ENCODE measurements around the gene NDE1. TPM values are rescaled to one million over a fixed set of nuclear protein-coding genes. Genes with fewer than 3 reads are reported as not detected.
A peak's percentile ranks its signal among the peaks of the same experiment; 100 is the strongest.

NDE1 gene
- total and polyA plus RNA-seq, 8 donors = 37.1 to 71.7 (median 50.7) TPM

GRCh38 chr16:15770512-15770911 is 120.5 kb downstream of the NDE1 start:
- H3K4me1 ChIP-seq = no peaks in the 10 kb centered on the region
- DNase-seq (no peak), ATAC-seq (no peak)
- H3K9me3 ChIP-seq = no peaks in the 10 kb centered on the region
- no peak for TF ChIP-seq CTCF (IDR thresholded peaks at IDR 0.05)
- no peaks in the 10 kb centered on the region for H3K36me3 ChIP-seq
- H3K27me3 ChIP-seq = no peaks in the 10 kb centered on the region
- intact Hi-C loops (cut with DNase I) = no loop called here
- H3K4me3 ChIP-seq = no peak overlapping the region
- H3K27ac ChIP-seq = no peak overlapping the region

GRCh38 chr16:15771694-15772093 is 121.6 kb downstream of the NDE1 start:
- ATAC-seq = no peak
- intact Hi-C loops (cut with DNase I) = no loop called here
- H3K9me3 ChIP-seq = no peaks in the 10 kb centered on the region
- H3K36me3 ChIP-seq = no peaks in the 10 kb centered on the region
- no peak overlapping the region for H3K4me3 ChIP-seq
- no peak overlapping the region for H3K27ac ChIP-seq
- DNase-seq = no peak
- H3K27me3 ChIP-seq = no peaks in the 10 kb centered on the region
- no peaks in the 10 kb centered on the region for H3K4me1 ChIP-seq
- TF ChIP-seq CTCF (IDR thresholded peaks at IDR 0.05) = no peak

GRCh38 chr16:15772579-15773293 is 122.7 kb downstream of the NDE1 start:
- TF ChIP-seq CTCF (IDR thresholded peaks at IDR 0.05) = no peak
- H3K27me3 ChIP-seq = no peaks in the 10 kb centered on the region
- H3K36me3 ChIP-seq = no peaks in the 10 kb centered on the region
- H3K9me3 ChIP-seq = no peaks in the 10 kb centered on the region
- no peak overlapping the region for H3K27ac ChIP-seq
- ATAC-seq (no peak), DNase-seq (no peak)
- intact Hi-C loops (cut with DNase I) = no loop called here
- no peaks in the 10 kb centered on the region for H3K4me1 ChIP-seq
- H3K4me3 ChIP-seq = no peak overlapping the region

- H3K4me3 ChIP-seq = no peak overlapping the region
- DNase-seq (peak in 1 of 4 donors; percentile 41), ATAC-seq (no peak)
- H3K9me3 ChIP-seq = no peaks in the 10 kb centered on the region
- TF ChIP-seq CTCF (IDR thresholded peaks at IDR 0.05) = no peak
- no peaks in the 10 kb centered on the region for H3K36me3 ChIP-seq
- intact Hi-C loops (cut with DNase I) = no loop called here
- H3K27ac ChIP-seq = no peak overlapping the region
- no peaks in the 10 kb centered on the region for H3K4me1 ChIP-seq
- no peaks in the 10 kb centered on the region for H3K27me3 ChIP-seq
Observed at GRCh38 chr16:15773968-15774367, 123.9 kb downstream of the NDE1 start.

- intact Hi-C loops (cut with DNase I) = no loop called here
- Histone ChIP-seq H3K36me3 (no peaks in the 10 kb centered on the region), H3K27ac (no peak overlapping the region), H3K4me3 (no peak overlapping the region), H3K9me3 (no peaks in the 10 kb centered on the region), H3K27me3 (no peaks in the 10 kb centered on the region), H3K4me1 (no peaks in the 10 kb centered on the region)
- DNase-seq (no peak), ATAC-seq (no peak)
- no peak for TF ChIP-seq CTCF (IDR thresholded peaks at IDR 0.05)
Observed at GRCh38 chr16:15775209-15775608, 125.2 kb downstream of the NDE1 start.
